Measurements from ENCODE around the gene SNTB2. TPM values are rescaled to one million over a fixed set of nuclear protein-coding genes. Genes with fewer than 3 reads are reported as not detected.

The SNTB2 gene
- total and polyA plus RNA-seq, 10 of the 15 experiments (the other 5 are each of a cell fraction or from before 2014, with no cell fraction given) = 1.2 to 15.7 (median 5.0) TPM

DNA sequence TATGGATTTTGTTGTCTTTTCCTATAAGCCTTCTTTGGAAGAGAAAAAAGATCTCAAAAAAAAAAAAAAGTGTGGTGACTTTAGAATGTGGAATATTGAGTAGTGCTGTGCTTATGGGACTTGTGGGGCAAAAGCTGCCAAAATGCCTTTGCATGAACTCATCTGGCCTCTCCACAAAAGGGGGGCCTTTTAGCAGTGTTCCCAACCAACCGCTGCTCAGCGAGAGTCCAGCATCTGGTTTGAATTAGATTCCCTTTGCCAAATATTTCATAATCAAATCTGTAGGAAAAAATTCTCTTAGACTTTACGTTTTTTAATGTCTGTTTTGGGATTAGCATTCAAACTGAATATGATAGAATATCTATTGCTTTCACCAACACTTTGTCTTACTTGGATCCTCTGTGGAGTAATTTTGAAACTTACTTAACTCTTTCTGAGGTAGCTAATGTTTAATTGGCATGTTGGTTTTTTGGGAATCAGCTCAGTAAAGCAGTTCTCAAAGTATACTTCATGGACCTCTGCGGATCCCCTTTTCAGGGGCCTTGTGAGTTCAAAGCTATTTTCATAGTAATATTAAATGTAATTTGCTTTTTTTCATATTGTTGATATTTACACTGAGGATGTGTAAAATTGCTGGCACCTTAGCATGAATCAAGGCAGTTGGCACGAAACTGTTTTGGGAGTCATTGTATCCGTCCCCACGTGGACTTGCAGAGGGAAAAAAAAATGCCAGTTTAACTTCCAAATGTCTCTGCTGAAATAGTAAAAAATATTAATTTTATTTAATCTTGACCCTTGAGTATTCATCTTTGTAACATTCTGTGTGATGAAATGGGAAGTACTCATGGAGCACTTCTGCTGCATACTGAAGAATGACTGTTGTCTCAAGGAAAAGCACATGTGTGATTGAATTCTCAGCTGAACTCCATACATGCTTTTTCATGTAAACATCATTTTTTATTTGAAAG, 89.5 kb downstream of the SNTB2 start:
- ATAC-seq (no peak), FAIRE-seq (no peak), DNase-seq (ENCODE audit: low read depth, low spot score) (no peak)
- Histone ChIP-seq H3K27ac (ENCODE audit: control insufficient read depth, insufficient read depth) (no peak overlapping the region), H3K79me2 (ENCODE audit: control insufficient read depth, insufficient read depth, low read length) (no peaks in the 10 kb centered on the region), H3K4me3 (no peak overlapping the region), H3K4me2 (ENCODE audit: control insufficient read depth, insufficient read depth) (no peak overlapping the region), H3K9me3 (replicated peaks; ENCODE audit: control insufficient read depth, insufficient read depth, low read length) (no peaks in the 10 kb centered on the region), H3K36me3 (ENCODE audit: control insufficient read depth in 2 of 2, insufficient read depth in 2 of 2, low read length in 1 of 2) (peaks cover 0 to 5% of the 10 kb centered on the region in 2 experiments; a peak in 1 of 4 replicates), H3K9ac (ENCODE audit: control insufficient read depth, insufficient read depth, low read length) (no peak overlapping the region), H3K4me1 (ENCODE audit: control insufficient read depth, insufficient read depth, low read length) (no peaks in the 10 kb centered on the region), H4K20me1 (ENCODE audit: control insufficient read depth, insufficient read depth) (no peaks in the 10 kb centered on the region), H2AFZ (ENCODE audit: control insufficient read depth, low read depth, low read length) (no peak overlapping the region), H3K27me3 (replicated peaks in 1 of 2; ENCODE audit: control insufficient read depth in 2 of 2, insufficient read depth in 2 of 2, low read length in 1 of 2) (no peaks in the 10 kb centered on the region)
- ChIA-PET CTCF (interaction anchor here (0.7 to 3.3 kb wide), 6 partner anchors 9 to 792 kb away, joined by 3 to 19 read pairs (median 4); no protein-coding TSS in a partner anchor), POLR2A (interaction anchor here (0.5 to 0.6 kb wide), 2 partner anchors 100 to 165 kb away, joined by 3 read pairs; no protein-coding TSS in a partner anchor), RAD21 (ENCODE audit: unreplicated experiment) (interaction anchor here (0.6 kb wide), 1 partner anchor 132 kb away, joined by 3 read pairs; no protein-coding TSS in a partner anchor), SMC1A (ENCODE audit: uncharacterized antibody, unreplicated experiment) (interaction anchor here (0.5 to 1.6 kb wide), 5 partner anchors 10 to 478 kb away, joined by 3 to 6 read pairs (median 4); partner anchors contain the start of gene NOB1)
- no TSS peak for BruUV-seq (replicated peaks)
- 97% methylated on average over 7 of the region's 7 CpGs for WGBS (ENCODE audit: insufficient coverage, insufficient replicate concordance, low lambda C conversion rate, missing lambda C conversion rate)
- in situ Hi-C loops (cut with MboI) = no loop called here
- intact Hi-C loops (cut with micrococcal nuclease; ENCODE audit: unreplicated experiment) = no loop called here
- TF ChIP-seq NR2C2 (IDR thresholded peaks at IDR 0.05; ENCODE audit: borderline replicate concordance, control insufficient read depth, insufficient read length, low read depth) (no peak), SP1 (IDR thresholded peaks at IDR 0.05; ENCODE audit: low read depth, low read length) (no peak), POU2F2 (IDR thresholded peaks at IDR 0.05; ENCODE audit: borderline replicate concordance, low read depth, low read length) (no peak), ZNF207 (IDR thresholded peaks at IDR 0.05; ENCODE audit: borderline replicate concordance) (no peak), ZSCAN29 (IDR thresholded peaks at IDR 0.05) (no peak), NR2F1 (conservative IDR thresholded peaks at IDR 0.05) (no peak), TCF3 (IDR thresholded peaks at IDR 0.05; ENCODE audit: borderline replicate concordance, insufficient read depth, low read depth, low read length) (no peak), MXI1 (IDR thresholded peaks at IDR 0.05; ENCODE audit: low read depth, low read length) (no peak), SPI1 (IDR thresholded peaks at IDR 0.05; ENCODE audit: borderline replicate concordance, insufficient read depth, low read depth, low read length) (no peak), FOS (IDR thresholded peaks at IDR 0.05; ENCODE audit: borderline replicate concordance, extremely low read depth, insufficient read length) (no peak), HCFC1 (IDR thresholded peaks at IDR 0.05; ENCODE audit: low read length) (no peak), RB1 (IDR thresholded peaks at IDR 0.05; ENCODE audit: borderline replicate concordance) (no peak), SREBF1 (IDR thresholded peaks at IDR 0.05; ENCODE audit: low read length) (no peak)
- TF ChIP-seq, protein P1, sequence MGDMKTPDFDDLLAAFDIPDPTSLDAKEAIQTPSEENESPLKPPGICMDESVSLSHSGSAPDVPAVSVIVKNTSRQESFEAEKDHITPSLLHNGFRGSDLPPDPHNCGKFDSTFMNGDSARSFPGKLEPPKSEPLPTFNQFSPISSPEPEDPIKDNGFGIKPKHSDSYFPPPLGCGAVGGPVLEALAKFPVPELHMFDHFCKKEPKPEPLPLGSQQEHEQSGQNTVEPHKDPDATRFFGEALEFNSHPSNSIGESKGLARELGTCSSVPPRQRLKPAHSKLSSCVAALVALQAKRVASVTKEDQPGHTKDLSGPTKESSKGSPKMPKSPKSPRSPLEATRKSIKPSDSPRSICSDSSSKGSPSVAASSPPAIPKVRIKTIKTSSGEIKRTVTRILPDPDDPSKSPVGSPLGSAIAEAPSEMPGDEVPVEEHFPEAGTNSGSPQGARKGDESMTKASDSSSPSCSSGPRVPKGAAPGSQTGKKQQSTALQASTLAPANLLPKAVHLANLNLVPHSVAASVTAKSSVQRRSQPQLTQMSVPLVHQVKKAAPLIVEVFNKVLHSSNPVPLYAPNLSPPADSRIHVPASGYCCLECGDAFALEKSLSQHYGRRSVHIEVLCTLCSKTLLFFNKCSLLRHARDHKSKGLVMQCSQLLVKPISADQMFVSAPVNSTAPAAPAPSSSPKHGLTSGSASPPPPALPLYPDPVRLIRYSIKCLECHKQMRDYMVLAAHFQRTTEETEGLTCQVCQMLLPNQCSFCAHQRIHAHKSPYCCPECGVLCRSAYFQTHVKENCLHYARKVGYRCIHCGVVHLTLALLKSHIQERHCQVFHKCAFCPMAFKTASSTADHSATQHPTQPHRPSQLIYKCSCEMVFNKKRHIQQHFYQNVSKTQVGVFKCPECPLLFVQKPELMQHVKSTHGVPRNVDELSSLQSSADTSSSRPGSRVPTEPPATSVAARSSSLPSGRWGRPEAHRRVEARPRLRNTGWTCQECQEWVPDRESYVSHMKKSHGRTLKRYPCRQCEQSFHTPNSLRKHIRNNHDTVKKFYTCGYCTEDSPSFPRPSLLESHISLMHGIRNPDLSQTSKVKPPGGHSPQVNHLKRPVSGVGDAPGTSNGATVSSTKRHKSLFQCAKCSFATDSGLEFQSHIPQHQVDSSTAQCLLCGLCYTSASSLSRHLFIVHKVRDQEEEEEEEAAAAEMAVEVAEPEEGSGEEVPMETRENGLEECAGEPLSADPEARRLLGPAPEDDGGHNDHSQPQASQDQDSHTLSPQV (IDR thresholded peaks at IDR 0.05) = no peak
- TF ChIP-seq, protein P2, sequence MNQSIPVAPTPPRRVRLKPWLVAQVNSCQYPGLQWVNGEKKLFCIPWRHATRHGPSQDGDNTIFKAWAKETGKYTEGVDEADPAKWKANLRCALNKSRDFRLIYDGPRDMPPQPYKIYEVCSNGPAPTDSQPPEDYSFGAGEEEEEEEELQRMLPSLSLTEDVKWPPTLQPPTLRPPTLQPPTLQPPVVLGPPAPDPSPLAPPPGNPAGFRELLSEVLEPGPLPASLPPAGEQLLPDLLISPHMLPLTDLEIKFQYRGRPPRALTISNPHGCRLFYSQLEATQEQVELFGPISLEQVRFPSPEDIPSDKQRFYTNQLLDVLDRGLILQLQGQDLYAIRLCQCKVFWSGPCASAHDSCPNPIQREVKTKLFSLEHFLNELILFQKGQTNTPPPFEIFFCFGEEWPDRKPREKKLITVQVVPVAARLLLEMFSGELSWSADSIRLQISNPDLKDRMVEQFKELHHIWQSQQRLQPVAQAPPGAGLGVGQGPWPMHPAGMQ (IDR thresholded peaks at IDR 0.05; ENCODE audit: borderline replicate concordance) = no peak
- TF ChIP-seq, protein P3, sequence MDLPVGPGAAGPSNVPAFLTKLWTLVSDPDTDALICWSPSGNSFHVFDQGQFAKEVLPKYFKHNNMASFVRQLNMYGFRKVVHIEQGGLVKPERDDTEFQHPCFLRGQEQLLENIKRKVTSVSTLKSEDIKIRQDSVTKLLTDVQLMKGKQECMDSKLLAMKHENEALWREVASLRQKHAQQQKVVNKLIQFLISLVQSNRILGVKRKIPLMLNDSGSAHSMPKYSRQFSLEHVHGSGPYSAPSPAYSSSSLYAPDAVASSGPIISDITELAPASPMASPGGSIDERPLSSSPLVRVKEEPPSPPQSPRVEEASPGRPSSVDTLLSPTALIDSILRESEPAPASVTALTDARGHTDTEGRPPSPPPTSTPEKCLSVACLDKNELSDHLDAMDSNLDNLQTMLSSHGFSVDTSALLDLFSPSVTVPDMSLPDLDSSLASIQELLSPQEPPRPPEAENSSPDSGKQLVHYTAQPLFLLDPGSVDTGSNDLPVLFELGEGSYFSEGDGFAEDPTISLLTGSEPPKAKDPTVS (IDR thresholded peaks at IDR 0.05; ENCODE audit: low read depth, low read length) = no peak
